ENCODE data around the gene SERP2.

Gene SERP2

DNA sequence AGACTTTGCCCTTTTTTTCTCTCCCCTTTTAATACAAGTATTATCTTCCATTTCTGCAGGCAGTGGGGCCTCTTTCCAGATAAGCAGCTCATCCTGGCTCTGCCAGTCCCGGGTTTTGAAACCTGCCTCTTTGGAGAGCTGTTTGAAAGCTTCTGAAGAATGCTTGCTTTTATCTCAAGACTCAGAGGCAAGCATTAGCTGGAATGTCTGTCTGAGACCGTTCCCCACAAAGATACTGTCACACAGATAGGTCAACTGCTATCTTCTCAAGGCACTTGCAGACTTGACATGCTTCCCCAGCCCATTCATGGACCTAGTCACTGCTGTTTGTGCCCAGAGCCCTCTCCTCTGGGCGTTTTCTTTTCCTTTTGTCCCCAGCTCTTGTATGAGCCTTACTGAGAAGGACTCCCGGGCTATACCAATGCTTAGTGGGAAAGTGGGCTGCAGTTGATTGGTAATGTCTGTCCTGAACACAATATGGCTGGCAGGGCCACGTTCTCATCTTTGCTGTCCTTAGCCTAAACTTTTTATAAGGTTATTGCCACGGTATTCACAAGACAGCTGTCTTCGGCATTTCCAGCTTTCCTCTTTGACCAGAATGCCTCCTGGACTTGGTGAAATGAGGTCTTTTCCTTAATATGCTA lies 13.4 kb downstream of the SERP2 start:
- H3K4me3 ChIP-seq (ENCODE audit: low read depth, low read length) = no peak overlapping the region

DNA sequence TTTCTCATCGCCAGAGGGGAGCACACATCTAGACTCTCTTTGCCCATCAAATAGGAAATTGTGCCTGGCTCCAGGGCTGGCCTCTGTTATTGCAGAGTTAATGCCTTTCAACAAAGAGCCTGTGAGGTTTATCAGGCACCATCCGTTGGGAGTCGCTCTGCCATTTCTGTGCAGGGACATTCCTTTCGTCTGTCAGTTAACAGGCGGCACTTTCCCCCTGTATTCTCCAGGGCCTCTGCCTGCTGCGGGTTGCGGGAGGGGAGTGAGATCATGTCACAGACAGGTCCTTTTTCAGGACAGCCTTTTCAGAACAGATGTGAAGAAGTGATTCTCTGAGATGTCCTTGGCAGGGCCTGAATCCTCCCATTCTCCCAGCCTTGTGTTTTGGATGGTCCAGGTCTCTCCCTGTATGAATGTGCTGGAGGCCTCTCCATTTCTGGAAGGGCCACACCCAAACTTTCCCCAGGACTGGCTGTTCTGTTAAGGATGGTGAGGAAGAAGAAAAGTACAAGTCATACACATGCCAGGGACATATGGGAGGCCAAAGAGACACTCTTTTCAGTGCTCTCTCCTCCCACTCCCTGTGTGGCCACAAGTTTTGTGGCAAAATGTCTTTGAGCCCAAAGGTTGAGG lies 14.9 kb downstream of the SERP2 start:
- H3K4me3 ChIP-seq (ENCODE audit: low read depth, low read length) = no peak overlapping the region

DNA sequence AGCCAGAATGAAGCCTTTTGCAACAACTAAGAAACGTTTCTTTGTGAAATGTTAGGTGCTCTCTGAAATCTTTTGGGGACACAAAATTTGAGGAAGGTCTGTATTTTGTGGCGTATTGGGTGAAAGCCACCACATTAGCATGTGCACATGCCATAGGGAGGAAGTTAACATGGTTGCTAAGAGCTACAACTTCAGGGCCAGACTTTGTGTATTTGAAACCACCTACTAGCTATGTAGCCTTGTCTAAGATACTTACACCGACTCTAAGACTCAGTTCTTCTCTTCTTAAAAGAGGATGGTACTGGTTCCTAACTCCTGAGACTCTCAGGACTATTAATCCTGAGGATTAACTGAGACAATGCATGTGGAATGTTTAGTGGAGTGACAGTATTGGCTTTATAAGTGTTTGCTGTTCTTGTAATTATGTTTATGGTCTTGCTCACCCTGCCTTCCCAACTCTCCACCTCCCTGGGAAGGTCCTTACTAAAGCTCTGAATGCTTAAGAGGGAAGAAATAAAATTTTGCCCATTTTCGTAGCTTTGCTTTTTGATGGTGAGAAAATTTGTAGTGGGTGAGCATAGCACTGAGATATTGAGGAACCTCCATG lies 15.5 kb downstream of the SERP2 start:
- H3K4me3 ChIP-seq (ENCODE audit: low read depth, low read length) = no peak overlapping the region

DNA sequence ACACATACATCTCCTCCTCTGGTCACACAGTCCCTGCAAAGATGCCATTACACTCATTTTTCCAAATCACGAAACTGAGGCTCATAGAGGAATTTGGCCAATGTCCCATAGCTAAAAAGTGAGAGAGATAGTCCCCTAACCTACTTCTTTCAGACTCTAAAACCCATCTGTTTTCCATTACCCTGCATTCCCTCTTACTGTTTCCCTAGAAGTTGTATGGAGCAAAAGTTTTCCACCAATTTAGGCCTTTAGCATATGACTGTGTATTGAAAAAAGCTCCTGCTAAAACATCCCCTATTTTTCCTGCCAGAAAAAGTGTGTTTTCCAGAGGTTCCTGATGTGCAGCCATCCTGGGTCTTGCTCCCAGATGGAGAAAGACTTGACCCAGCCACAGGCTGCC lies 16.3 kb downstream of the SERP2 start:
- H3K4me3 ChIP-seq (ENCODE audit: low read depth, low read length) = no peak overlapping the region

DNA sequence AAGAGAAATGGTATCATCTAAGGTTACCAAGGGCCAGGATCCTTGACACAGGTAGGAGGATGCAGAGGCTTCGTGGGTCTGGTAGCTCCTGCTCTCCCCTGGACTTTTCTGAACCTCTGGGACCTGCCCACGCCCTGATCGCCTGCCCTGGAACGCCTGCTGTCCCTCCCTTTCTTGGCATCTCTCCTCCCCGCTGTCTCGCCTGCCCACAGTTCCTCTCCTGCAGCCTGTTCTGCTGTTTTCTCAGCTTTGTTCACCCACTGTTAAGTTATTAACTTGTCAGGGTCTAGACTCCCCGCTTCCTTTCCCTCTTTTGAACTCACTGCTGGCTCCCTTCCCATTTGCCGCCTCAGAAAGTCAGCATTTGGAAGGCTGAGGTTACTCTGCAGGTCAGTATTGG lies 19.8 kb downstream of the SERP2 start:
- no peak overlapping the region for H3K4me3 ChIP-seq (ENCODE audit: low read depth, low read length)

DNA sequence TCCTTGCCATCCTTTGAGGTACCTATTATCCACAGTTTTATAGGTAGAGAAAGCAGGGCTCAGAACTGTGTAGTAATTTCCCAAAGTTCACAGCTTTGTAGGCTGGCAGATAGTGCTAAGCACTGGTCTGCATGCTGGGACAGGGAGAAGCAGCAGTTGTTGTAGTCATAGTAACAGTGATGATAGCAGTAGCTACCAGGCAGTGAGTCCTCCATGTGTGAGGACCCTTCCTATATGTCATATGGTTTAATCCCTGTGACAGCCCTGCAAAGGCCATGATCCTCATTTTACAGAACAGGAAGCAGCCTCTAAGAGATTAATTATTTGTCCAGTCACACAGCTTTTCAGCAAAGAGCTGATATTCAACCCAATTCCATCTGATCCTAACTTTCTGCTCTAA lies 21.0 kb downstream of the SERP2 start:
- no peak overlapping the region for H3K4me3 ChIP-seq (ENCODE audit: low read depth, low read length)

DNA sequence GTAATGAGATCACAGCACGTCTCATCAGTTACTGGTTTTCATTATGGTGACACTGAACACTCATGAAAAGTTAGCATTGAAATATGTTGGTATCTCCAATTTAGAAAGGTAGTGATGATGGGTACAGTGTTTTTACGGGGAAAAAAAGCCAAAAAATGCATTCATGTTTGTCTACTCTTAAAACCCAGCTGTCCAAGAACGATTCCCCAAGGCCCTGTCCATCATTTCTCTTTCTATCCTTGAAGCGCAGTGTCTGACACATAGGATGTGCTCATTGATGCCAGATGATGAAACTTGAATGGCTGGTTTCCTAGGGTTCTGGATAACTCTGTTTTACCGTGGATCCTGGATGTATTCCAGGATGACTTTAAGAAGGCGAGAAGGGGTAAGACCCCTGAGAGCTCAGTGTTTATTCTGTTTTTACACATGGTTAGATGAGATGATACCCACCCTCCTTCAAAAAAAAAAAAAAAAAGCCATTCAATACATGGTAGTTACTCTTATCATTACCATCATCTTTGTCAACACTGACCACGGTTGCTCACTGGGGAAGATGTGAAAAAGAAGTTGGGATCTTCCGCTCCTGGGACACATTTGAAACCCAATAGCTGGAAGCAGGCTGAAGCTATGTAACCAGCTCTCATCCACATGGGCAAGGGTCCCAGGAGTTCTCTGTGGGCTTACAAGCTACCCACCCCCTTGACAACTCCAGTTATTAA lies 22.5 kb downstream of the SERP2 start:
- no peak overlapping the region for H3K4me3 ChIP-seq (ENCODE audit: low read depth, low read length)

DNA sequence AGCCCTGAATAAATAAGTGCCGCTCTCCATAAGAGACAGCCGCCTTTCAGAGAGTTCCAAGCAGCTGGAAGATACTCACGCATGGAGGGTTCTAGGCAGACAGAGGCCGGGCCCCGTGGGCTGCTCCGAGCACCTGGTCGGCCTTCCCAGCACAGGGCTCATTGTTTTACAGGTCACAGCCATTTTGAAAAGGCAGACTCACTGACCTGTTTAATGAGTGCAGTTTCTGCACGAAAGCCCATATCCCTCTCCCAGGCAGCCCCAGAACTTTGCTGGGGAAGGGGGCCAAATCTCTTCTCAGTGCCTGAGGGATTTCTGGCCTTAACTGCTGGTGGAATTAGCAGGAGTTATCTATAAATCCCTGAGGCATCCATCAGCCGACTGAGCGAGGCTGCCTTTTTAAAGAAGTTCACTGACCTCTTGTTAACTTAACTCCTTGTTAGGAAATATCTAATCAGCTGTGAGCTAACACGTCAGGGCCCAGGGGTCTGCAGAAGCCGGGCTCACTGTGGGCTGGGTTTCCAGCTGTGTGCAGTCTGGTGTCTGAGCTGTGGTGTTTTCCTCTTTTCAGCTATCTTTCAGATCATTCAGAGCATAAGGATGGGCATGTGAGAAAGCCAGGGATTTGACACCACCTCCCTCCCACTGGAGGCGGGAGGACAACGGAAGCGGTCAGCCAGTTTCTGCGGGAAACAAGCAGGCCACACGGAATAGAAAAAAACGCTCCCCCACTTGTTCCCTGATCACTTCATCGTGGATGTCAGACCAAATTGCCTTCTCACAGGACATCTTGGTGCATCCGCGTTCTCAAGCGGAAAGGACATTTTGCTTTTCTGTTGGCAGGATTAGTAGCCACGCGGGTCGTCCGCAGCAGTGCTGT lies 23.3 kb downstream of the SERP2 start:
- H3K4me3 ChIP-seq (ENCODE audit: low read depth, low read length) = no peak overlapping the region

DNA sequence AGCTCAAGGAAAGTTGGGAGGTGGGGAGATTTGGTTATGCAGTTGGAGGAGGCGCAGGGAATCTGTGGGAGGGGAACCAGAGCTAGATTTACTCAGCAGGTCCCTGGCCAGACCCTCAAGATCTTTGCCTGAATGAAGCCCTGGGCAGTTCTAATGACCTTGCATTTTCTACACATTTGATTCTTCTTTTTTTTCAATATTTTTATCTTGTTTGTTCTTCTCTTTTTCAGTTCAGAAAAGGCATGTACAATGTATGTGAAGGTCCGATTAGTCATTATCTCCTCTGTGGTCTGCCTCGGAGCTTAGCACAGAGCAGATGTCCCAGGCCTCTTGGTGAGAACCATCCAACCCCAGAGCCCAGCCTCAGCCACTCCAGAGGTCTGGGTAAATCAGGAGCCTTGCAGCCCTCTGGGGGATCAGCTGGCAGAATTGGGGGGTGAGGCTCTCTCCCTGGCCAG lies 24.2 kb downstream of the SERP2 start:
- no peak overlapping the region for H3K4me3 ChIP-seq (ENCODE audit: low read depth, low read length)

DNA sequence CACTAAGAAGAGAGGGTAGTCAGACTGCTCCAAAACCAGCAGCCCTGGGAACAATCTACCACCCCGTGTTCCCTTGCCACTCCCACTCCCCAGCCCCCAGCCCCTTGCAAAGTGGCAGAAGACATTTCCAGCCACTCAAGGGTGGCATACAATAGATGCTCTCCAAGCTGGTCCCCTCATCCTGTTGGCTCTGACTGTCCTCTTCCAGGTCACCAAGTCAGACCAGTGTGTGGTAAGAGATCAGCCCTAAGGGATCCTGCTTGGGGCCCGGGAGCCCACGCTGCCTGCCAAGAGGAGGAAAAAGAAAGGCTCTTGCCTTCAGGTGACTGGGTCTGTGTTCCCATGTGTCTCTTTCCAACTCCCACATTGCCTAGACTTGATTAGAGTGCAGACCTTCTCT lies 25.0 kb downstream of the SERP2 start:
- no peak overlapping the region for H3K4me3 ChIP-seq (ENCODE audit: low read depth, low read length)

DNA sequence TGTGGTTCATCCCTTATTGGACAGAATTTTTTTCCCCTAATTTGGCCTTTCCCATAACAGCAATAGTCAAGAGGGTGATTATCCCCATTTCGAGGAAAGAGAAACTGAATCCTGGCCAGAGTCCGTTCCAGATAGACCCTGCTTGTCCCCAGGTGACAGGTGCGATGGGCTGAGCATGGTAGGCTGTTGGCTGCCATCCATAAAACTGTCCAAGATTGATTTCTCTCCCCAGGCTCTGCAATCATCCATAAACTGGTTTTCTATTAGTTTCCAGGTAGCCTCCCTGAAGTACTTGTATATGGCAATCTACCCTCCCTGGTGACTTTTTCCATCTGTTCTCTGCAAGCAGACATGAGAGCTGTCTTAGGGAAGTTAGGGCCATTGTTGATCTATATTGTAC lies 25.4 kb downstream of the SERP2 start:
- H3K4me3 ChIP-seq (ENCODE audit: low read depth, low read length) = no peak overlapping the region

DNA sequence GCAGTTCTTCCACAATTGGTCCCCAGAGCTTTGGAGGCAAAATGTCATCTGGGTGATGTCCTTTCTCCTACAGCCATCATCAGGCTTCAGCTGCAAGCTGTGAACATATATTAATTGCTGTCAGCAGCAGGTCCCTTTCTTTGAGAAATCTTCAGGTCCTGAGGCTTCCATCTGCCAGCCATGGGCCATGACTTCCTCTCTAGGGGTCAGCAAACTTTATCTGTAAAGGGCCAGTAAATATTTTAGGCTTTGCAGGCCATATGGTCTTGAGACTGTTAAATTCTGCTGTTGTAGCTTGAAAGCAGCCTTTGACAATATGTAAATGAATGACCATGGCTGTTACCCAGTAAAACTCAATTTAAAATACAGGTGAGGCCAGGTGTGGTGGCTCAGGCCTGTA lies 27.1 kb downstream of the SERP2 start:
- H3K4me3 ChIP-seq (ENCODE audit: low read depth, low read length) = no peak overlapping the region

DNA sequence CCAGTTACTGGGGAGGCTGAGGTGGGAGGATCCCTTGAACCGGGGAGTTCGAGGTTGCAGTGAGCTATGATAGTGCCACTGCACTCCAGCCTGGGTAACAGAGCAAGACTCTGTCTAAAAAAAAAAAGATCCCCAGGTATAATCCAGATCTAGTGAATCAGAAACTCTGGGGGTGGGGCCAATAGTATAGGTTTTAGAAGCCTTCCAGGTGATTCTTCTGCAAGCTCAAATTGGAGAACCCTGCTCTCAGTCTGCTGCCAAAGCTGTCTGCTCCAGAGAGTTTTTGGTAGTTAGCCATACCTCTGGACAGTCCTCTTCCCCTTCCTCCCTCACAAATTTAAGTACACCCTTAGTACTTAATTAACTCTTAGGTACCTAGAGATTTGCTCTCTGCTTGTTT lies 28.0 kb downstream of the SERP2 start:
- H3K4me3 ChIP-seq (ENCODE audit: low read depth, low read length) = no peak overlapping the region

DNA sequence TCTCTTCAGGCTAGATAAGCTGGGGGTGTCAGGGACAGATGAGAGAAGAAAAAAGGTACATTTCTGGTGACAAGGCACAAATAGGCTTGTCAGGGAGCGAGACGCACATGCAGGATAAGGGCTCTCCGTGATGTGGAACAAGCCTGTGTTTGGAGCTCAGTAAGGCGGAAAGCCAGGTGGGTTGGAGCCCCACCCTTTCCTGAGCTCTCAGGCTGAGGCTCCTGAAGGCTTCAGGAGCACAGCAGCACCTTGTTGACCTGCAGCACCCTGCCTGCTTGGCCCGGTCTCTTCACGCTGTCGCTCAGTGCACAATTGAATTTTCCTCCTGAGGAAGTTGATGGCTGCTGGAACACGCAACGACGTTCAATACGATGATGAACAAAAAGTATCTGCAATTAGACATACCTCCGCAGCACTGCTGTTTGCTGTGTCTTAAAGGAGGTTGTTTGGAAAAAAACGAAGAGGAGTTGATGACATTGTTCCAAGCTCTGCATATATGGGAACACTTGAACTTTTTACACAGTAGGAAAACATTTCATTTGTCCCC lies 29.3 kb downstream of the SERP2 start:
- H3K4me3 ChIP-seq (ENCODE audit: low read depth, low read length) = no peak overlapping the region

DNA sequence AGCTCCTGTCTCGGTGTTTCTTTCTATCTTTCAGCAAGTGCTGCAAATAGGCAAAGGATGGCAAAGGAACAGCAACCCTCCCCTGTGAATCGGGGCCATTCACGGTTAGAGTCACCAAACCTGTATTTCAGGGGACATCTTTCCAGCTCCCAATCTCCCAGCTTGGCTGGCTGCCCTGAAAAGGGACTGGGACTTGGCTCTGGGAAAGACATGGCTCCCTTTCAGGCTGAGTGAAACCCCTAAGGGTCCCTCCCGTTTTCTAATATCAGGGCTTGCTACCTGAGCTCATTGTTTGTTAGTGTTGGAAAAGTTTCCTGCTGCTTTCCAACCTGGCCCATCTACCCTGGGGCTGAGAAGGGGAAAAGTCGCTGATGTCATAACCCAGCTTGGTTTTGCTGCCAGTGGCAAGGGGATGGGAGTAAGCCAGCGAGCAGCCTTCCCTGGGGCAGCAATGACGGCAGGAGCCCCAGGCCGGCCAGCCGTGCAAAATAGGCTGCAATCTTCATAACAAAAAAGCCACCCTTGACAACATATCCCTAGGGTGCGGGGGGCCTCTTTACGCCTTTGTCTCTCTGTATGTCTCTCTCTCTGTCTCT lies 29.9 kb downstream of the SERP2 start:
- no peak overlapping the region for H3K4me3 ChIP-seq (ENCODE audit: low read depth, low read length)

DNA sequence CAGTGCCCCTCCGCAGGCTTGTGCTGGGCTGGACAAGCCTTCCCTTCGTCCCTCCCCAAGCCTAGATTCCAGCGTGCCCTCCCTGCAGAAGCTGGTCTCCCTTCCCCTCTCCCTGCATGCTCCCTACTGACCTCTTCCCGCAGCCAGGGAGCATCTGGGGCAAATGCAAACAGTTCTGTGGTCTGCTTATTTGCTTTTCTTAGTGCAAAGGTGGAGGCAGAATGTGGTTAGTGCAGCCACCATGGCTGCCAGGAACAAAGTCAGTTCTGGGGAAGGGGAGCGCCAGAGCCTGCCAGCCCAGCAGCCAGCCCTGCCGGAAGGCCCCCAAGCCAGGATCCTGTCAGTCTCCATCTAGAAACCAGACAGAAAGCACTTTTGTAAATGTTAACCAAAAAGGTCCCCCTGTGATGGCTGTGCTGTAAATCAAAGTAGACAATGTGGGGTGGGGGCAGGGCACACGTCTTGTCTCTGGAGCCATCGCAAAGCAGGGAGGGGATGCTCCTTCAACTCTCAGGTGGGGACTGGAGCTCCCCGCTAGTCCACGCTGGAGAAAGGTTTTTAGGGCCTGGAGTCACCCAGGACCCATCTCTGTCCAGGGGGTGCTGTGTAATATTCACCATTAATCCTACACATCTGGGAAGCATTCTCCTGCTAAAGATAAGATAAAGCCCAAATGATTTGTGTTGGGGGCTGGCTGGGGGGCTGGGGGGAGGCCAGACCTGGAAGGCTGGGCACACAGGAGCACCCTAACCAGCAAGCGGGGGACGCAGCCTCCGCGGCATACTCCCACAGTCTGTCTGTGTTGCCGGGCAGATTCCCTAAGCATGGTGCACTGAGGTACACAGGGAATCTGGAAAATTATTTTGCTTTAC lies 30.9 kb downstream of the SERP2 start:
- no peak overlapping the region for H3K4me3 ChIP-seq (ENCODE audit: low read depth, low read length)

DNA sequence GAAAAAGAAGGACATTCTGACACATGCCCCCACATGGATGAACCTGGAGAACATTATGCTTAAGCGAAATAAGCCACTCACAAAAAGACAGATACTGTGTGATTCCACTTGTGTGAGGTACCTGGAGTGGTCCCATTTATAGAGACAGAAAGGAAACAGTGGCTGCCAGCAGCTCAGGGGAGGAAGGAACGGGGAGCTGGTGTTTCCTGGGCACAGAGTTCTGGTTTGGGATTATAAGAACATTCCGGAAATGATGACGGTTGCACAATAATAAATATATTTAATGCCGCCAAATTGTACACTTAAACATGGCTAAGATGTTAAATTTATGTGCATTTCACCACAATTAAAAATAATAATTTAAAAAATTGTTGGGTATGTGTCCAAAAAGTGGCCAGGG lies 33.0 kb downstream of the SERP2 start:
- no peak overlapping the region for H3K4me3 ChIP-seq (ENCODE audit: low read depth, low read length)

DNA sequence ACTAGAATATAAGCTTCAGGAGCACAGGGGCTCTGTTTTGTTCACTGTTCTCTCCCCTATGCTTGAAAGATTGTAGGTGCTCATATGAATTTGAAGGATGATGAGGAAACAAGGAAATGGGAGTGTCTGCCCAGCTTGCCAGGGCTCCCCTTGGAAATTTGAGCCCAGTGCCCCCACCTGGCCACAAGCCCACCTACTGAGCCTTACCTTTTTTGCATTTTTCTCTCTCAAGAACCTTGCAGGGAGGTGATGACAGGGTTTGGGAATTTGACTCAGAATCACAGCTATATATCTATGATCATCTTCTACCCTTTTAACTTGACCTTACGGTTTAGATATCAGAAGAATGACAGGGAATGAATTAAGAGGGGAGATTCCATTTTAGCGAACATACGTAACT lies 33.8 kb downstream of the SERP2 start:
- H3K4me3 ChIP-seq (ENCODE audit: low read depth, low read length) = no peak overlapping the region

DNA sequence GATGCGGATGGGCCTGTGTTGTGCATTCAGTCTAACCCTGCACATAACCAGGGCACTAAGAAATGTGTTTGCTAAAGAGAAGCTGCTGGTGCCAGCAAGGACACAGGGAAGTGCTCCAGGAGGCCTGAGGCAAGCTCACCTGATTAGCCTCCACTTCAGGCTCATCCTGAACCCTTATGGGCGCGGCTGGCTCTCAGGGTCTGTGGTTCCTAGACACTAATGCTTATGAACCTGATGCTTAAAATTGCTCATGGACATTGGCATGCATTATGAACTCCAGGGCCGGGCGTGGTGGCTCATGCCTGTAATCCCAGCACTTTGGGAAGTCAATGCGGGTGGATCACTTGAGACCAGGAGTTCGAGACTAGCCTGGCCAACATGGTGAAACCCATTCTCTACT lies 34.3 kb downstream of the SERP2 start:
- no peak overlapping the region for H3K4me3 ChIP-seq (ENCODE audit: low read depth, low read length)

Measured in iPS-11a (cell line).